HL-60 (cell line): ENCODE results near the gene DNLZ.

ENCODE experiments used
- GABPA ChIP-seq: IDR thresholded peaks from 2 replicates; pipeline ENCODE4 v1.6.1; 2012; ENCODE audit warnings: low read depth
- POLR2AphosphoS5 ChIP-seq: IDR thresholded peaks from 2 replicates; pipeline ENCODE4 v1.6.1; 2012; ENCODE audit warnings: low read depth
- TF ChIP-seq, protein P1 (sequence below): IDR thresholded peaks from one replicate; pipeline ENCODE4 v1.5.1; 2011; ENCODE audit warnings: low read length, control low read depth, inconsistent platforms; ENCODE audit not compliant: insufficient read depth
- TF ChIP-seq, protein P2 (sequence below): IDR thresholded peaks from 2 replicates; pipeline ENCODE4 v1.6.1; 2012; ENCODE audit warnings: low read depth; ENCODE audit not compliant: insufficient replicate concordance

DNA sequence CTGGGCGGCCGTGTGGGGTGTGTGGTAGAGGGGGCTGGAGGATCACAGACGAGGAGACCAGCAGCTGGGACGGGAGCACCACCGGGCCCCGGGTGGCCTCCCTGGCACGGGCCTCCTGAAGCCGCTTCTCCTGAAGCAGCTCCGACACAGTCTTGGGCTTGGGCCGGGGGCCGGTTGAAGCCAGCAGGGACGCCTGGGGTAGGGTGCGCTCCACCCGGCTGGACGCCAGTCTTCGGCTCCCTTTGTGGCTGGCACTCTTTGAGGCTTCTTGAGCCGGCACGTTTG, 15.4 kb upstream of the DNLZ start:
- TF ChIP-seq, protein P1, sequence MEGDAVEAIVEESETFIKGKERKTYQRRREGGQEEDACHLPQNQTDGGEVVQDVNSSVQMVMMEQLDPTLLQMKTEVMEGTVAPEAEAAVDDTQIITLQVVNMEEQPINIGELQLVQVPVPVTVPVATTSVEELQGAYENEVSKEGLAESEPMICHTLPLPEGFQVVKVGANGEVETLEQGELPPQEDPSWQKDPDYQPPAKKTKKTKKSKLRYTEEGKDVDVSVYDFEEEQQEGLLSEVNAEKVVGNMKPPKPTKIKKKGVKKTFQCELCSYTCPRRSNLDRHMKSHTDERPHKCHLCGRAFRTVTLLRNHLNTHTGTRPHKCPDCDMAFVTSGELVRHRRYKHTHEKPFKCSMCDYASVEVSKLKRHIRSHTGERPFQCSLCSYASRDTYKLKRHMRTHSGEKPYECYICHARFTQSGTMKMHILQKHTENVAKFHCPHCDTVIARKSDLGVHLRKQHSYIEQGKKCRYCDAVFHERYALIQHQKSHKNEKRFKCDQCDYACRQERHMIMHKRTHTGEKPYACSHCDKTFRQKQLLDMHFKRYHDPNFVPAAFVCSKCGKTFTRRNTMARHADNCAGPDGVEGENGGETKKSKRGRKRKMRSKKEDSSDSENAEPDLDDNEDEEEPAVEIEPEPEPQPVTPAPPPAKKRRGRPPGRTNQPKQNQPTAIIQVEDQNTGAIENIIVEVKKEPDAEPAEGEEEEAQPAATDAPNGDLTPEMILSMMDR = no peak
- TF ChIP-seq, protein P2, sequence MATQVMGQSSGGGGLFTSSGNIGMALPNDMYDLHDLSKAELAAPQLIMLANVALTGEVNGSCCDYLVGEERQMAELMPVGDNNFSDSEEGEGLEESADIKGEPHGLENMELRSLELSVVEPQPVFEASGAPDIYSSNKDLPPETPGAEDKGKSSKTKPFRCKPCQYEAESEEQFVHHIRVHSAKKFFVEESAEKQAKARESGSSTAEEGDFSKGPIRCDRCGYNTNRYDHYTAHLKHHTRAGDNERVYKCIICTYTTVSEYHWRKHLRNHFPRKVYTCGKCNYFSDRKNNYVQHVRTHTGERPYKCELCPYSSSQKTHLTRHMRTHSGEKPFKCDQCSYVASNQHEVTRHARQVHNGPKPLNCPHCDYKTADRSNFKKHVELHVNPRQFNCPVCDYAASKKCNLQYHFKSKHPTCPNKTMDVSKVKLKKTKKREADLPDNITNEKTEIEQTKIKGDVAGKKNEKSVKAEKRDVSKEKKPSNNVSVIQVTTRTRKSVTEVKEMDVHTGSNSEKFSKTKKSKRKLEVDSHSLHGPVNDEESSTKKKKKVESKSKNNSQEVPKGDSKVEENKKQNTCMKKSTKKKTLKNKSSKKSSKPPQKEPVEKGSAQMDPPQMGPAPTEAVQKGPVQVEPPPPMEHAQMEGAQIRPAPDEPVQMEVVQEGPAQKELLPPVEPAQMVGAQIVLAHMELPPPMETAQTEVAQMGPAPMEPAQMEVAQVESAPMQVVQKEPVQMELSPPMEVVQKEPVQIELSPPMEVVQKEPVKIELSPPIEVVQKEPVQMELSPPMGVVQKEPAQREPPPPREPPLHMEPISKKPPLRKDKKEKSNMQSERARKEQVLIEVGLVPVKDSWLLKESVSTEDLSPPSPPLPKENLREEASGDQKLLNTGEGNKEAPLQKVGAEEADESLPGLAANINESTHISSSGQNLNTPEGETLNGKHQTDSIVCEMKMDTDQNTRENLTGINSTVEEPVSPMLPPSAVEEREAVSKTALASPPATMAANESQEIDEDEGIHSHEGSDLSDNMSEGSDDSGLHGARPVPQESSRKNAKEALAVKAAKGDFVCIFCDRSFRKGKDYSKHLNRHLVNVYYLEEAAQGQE = no peak
- no peak for TF ChIP-seq GABPA
- TF ChIP-seq POLR2AphosphoS5 = no peak
